GM23248 (cell line): ENCODE results near the gene TRAP1.

Experiments
- EZH2 ChIP-seq: fragments of 200-600 bp; sonication (generic); IDR thresholded peaks from 2 replicates; pipeline ENCODE4 v1.6.1; 2018; ENCODE audit warnings: antibody characterized with exemption, mild to moderate bottlenecking; ENCODE audit not compliant: insufficient read depth, poor library complexity, severe bottlenecking
- EZH2phosphoT487 ChIP-seq: fragments of 200-600 bp; sonication (generic); IDR thresholded peaks from 2 replicates; pipeline ENCODE4 v1.6.1; 2018; ENCODE audit warnings: antibody characterized with exemption, moderate library complexity, mild to moderate bottlenecking, low read depth; ENCODE audit not compliant: insufficient read depth

- no peak for TF ChIP-seq EZH2
- TF ChIP-seq EZH2phosphoT487 = no peak
Observed at GRCh38 chr16:3625331-3625730, 92.0 kb downstream of the TRAP1 start.
